DOHH2 (cell line): Measurements from ENCODE around the gene SORL1.

ENCODE experiments used
- H3F3A ChIP-seq: fragments of 200-600 bp; sonication (generic), shearing (Covaris generic); 2 replicates; pipeline ENCODE4 v1.6.0; 2016; ENCODE audit warnings: antibody characterized with exemption, mild to moderate bottlenecking; ENCODE audit not compliant: control insufficient read depth, insufficient read depth
- H3K27ac ChIP-seq: fragments of 200-600 bp; sonication (generic); 2 replicates; pipeline ENCODE4 v1.5.1; 2014; ENCODE audit warnings: low read depth, mild to moderate bottlenecking, low read length, moderate library complexity
- H3K27me3 ChIP-seq: fragments of 200-600 bp; sonication (generic); 2 replicates; pipeline ENCODE4 v1.6.1; 2014; ENCODE audit warnings: mild to moderate bottlenecking, low read length, mixed read lengths; ENCODE audit not compliant: control insufficient read depth
- H3K36me3 ChIP-seq: fragments of 200-600 bp; sonication (generic); 2 replicates; pipeline ENCODE4 v1.6.1; 2014; ENCODE audit warnings: mild to moderate bottlenecking, low read length, moderate library complexity, mixed read lengths; ENCODE audit not compliant: control insufficient read depth
- H3K4me1 ChIP-seq: fragments of 200-600 bp; sonication (generic); 2 replicates; pipeline ENCODE4 v1.6.1; 2014; ENCODE audit warnings: mild to moderate bottlenecking, low read length, mixed read lengths; ENCODE audit not compliant: control insufficient read depth
- H3K4me2 ChIP-seq: fragments of 200-600 bp; sonication (generic); 2 replicates; pipeline ENCODE4 v1.6.0; 2014; ENCODE audit warnings: mild to moderate bottlenecking, low read length, moderate library complexity
- H3K4me3 ChIP-seq: fragments of 200-600 bp; sonication (generic); 2 replicates; pipeline ENCODE4 v1.5.1; 2014; ENCODE audit warnings: mild to moderate bottlenecking, low read length, mixed read lengths
- H3K79me2 ChIP-seq: fragments of 200-600 bp; sonication (generic); 2 replicates; pipeline ENCODE4 v1.6.1; 2014; ENCODE audit warnings: mild to moderate bottlenecking, low read length, mixed read lengths; ENCODE audit not compliant: control insufficient read depth
- H3K9me2 ChIP-seq: fragments of 200-600 bp; sonication (generic); replicated peaks from 2 replicates; pipeline ENCODE4 v1.6.1; 2014; ENCODE audit warnings: mild to moderate bottlenecking, low read length, mixed read lengths; ENCODE audit not compliant: control insufficient read depth
- H3K9me3 ChIP-seq: fragments of 200-600 bp; sonication (generic); 2 replicates; pipeline ENCODE4 v1.6.1; 2014; ENCODE audit warnings: antibody characterized with exemption, low read length, mixed read lengths; ENCODE audit not compliant: control insufficient read depth, insufficient read depth
- H4K20me1 ChIP-seq: fragments of 200-600 bp; sonication (generic); 2 replicates; pipeline ENCODE4 v1.6.0; 2014; ENCODE audit warnings: low read depth, mild to moderate bottlenecking, antibody characterized with exemption, low read length, moderate library complexity; ENCODE audit not compliant: control insufficient read depth, insufficient read depth
- CTCF ChIP-seq: fragments of 200-600 bp; sonication (generic); IDR thresholded peaks from one replicate; pipeline ENCODE4 v1.5.1; 2014; ENCODE audit warnings: antibody characterized with exemption, mild to moderate bottlenecking, low read depth, low read length; ENCODE audit not compliant: poor library complexity, severe bottlenecking
- EZH2phosphoT487 ChIP-seq: fragments of 200-600 bp; sonication (generic); IDR thresholded peaks from 2 replicates; pipeline ENCODE4 v1.6.1; 2017; ENCODE audit warnings: borderline replicate concordance, mild to moderate bottlenecking, antibody characterized with exemption, low read length, moderate library complexity, mixed read lengths

The SORL1 gene

GRCh38 chr11:121456816-121457431 is 4.8 kb downstream of the SORL1 start:
- peaks cover 85% of the 10 kb centered on the region for H3K4me1 ChIP-seq
- H3K27me3 ChIP-seq: no peaks in the 10 kb centered on the region
- H3K79me2 ChIP-seq: peaks cover 100% of the 10 kb centered on the region
- H3F3A ChIP-seq: no peaks in the 10 kb centered on the region; the same call in 1 of the 2 replicates
- no peaks in the 10 kb centered on the region for H3K9me3 ChIP-seq
- no peaks in the 10 kb centered on the region for H3K9me2 ChIP-seq
- H3K36me3 ChIP-seq: peaks cover 86% of the 10 kb centered on the region
- TF ChIP-seq EZH2phosphoT487 (no peak), CTCF (no peak)
- H3K4me2 ChIP-seq: peak overlapping the region; percentile 89
- H3K4me3 ChIP-seq: peak overlapping the region; percentile 95
- H4K20me1 ChIP-seq: no peaks in the 10 kb centered on the region; the same call in 1 of the 2 replicates
- H3K27ac ChIP-seq: peak overlapping the region; percentile 34

- Histone ChIP-seq H3K4me3 (peak overlapping the region; percentile 9), H3K79me2 (peaks cover 100% of the 10 kb centered on the region), H3K4me1 (peaks cover 100% of the 10 kb centered on the region), H3K27ac (0 out of 2 replicates have a peak overlapping the region, but pooled peaks have one; percentile 5), H3K4me2 (peak overlapping the region; percentile 68), H3K36me3 (peaks cover 88% of the 10 kb centered on the region), H3K9me3 (no peaks in the 10 kb centered on the region), H3F3A (no peaks in the 10 kb centered on the region; the same call in 1 of the 2 replicates), H4K20me1 (peaks cover 3% of the 10 kb centered on the region; the same call in 1 of the 2 replicates), H3K27me3 (no peaks in the 10 kb centered on the region), H3K9me2 (no peaks in the 10 kb centered on the region)
- TF ChIP-seq CTCF (no peak), EZH2phosphoT487 (no peak)
Observed at GRCh38 chr11:121458551-121458950, 6.4 kb downstream of the SORL1 start.

- Histone ChIP-seq H3K9me3 (no peaks in the 10 kb centered on the region), H3K27ac (peak overlapping the region; percentile 5; the same call in 1 of the 2 replicates), H3K4me2 (peak overlapping the region; percentile 68), H3F3A (no peaks in the 10 kb centered on the region; the same call in 1 of the 2 replicates), H3K79me2 (peaks cover 100% of the 10 kb centered on the region), H3K4me3 (peak overlapping the region; percentile 22; the same call in 1 of the 2 replicates), H3K4me1 (peaks cover 100% of the 10 kb centered on the region), H4K20me1 (peaks cover 9% of the 10 kb centered on the region; the same call in 1 of the 2 replicates), H3K27me3 (no peaks in the 10 kb centered on the region), H3K9me2 (no peaks in the 10 kb centered on the region), H3K36me3 (peaks cover 88% of the 10 kb centered on the region)
- no peak for TF ChIP-seq EZH2phosphoT487
- TF ChIP-seq CTCF: no peak
Observed at GRCh38 chr11:121459413-121460017, 7.4 kb downstream of the SORL1 start.
